ENCODE data around the gene ASXL3.

ASXL3 gene

DNA sequence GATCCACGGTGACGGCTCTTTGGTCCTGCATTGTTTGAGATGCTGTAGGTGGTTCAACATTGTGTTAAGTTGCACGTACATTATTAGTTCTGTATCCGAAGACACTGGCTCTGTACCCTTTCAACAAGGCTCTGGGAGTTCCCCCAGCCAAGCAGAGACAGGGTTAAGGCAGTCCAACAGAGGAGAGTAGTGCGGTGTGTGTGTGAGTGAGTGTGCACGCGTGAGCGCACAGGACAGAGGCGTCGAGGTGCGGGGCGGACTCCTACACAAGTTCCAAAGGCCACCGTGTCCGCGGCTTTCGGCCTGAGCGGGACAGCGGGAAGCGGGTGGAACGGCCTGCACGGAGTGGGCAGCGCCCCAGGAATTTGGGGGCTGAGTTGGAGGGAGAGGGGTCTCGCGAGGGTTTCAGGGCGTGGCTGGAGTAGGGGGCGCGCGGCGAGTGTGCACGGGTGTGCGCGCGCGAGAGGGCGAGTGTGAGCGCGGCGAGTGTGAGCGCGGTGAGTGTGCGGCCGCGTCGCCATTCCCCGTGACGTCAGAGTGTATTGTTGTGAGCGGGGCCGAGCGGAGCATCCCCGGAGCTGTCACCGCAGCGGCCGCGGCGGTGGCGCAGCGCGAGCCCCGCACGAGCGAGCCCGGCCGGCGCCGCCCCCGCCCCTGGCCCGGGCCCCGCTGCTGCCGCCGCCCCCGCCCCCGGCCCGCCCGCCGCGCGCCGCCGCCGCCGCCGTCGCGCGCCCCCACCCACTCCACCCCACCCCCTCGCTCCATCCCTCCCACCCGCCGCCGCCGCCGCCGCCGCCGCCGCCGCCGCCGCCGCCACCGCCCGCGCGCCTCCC is at the start of gene ASXL3:
ASXL3 (plus strand) TSS at position 535 of the 833 bp plus-strand sequence. CDS start 413 bp downstream, outside the sequence.
- Histone ChIP-seq H3K27me3 (ENCODE audit: control insufficient read depth in 1 of 2, insufficient read depth in 2 of 2, low read length in 2 of 2) (peaks cover 0 to 6% of the 10 kb centered on the region in 2 donors), H3K9ac (ENCODE audit: low read length in 2 of 2) (peak within 1 kb of the TSS; percentile 84 to 87), H3K4me1 (ENCODE audit: control insufficient read depth, insufficient read depth, low read length) (peaks cover 6% of the 10 kb centered on the region), H3K9me3 (ENCODE audit: control insufficient read depth in 2 of 2, low read length in 2 of 2) (no peaks in the 10 kb centered on the region), H3K36me3 (ENCODE audit: control insufficient read depth in 2 of 2, insufficient read depth in 2 of 2, low read length in 2 of 2) (no peaks in the 10 kb centered on the region), H3K27ac (ENCODE audit: low read length) (peak within 1 kb of the TSS; percentile 94), H3K4me3 (ENCODE audit: low read length in 2 of 2) (peak within 1 kb of the TSS; percentile 89 to 98)

DNA sequence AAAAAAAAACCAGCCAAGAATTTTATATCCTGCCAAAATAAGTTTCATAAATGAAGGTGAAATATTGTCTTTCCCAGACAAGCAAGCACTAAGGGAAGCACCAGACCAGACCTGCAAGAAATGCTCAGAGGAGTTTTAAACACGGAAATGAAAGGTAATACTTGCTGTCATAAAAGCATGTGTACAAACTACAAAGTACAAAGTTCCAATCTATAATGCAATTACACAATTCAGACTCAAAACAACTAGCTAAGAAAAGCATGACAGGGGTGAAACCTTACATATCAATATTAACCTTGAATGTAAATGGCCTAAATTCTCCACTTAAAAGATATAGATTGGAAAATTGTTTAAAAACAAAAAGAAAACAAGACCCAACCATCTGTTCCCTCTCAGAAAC is 45.0 kb upstream of the ASXL3 start:
- no peak overlapping the region for H3K27ac ChIP-seq (ENCODE audit: low read length)
- no peaks in the 10 kb centered on the region for H3K27me3 ChIP-seq (ENCODE audit: control insufficient read depth in 1 of 2, insufficient read depth in 2 of 2, low read length in 2 of 2)
- no peaks in the 10 kb centered on the region for H3K36me3 ChIP-seq (ENCODE audit: control insufficient read depth in 2 of 2, insufficient read depth in 2 of 2, low read length in 2 of 2)
- H3K4me3 ChIP-seq (ENCODE audit: low read length in 2 of 2), result no peak overlapping the region
- H3K4me1 ChIP-seq (ENCODE audit: control insufficient read depth, insufficient read depth, low read length), result no peaks in the 10 kb centered on the region
- no peak overlapping the region for H3K9ac ChIP-seq (ENCODE audit: low read length in 2 of 2)
- no peaks in the 10 kb centered on the region for H3K9me3 ChIP-seq (ENCODE audit: control insufficient read depth in 2 of 2, low read length in 2 of 2)

DNA sequence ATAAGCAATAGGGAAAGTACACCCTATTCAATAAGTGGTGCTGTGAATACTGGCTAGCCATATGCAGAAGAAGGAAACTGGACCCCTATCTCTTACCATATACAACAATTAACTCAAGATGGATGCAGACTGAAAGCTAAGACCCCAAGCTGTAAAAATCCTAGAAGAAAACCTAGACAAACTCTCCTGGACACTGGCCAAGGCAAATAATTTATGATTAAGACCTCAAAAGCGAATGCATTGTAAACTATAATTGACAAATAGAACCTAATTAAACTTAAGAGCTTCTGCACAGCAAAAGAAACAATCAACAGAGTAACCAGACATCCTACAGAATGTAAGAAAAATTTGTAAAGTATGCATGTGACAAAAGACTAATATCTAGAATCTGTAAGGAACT is 41.1 kb upstream of the ASXL3 start:
- Histone ChIP-seq H3K36me3 (ENCODE audit: control insufficient read depth in 2 of 2, insufficient read depth in 2 of 2, low read length in 2 of 2) (no peaks in the 10 kb centered on the region), H3K9me3 (ENCODE audit: control insufficient read depth in 2 of 2, low read length in 2 of 2) (no peaks in the 10 kb centered on the region), H3K9ac (ENCODE audit: low read length in 2 of 2) (no peak overlapping the region), H3K27me3 (ENCODE audit: control insufficient read depth in 1 of 2, insufficient read depth in 2 of 2, low read length in 2 of 2) (no peaks in the 10 kb centered on the region), H3K4me1 (ENCODE audit: control insufficient read depth, insufficient read depth, low read length) (no peaks in the 10 kb centered on the region), H3K4me3 (ENCODE audit: low read length in 2 of 2) (no peak overlapping the region), H3K27ac (ENCODE audit: low read length) (no peak overlapping the region)

DNA sequence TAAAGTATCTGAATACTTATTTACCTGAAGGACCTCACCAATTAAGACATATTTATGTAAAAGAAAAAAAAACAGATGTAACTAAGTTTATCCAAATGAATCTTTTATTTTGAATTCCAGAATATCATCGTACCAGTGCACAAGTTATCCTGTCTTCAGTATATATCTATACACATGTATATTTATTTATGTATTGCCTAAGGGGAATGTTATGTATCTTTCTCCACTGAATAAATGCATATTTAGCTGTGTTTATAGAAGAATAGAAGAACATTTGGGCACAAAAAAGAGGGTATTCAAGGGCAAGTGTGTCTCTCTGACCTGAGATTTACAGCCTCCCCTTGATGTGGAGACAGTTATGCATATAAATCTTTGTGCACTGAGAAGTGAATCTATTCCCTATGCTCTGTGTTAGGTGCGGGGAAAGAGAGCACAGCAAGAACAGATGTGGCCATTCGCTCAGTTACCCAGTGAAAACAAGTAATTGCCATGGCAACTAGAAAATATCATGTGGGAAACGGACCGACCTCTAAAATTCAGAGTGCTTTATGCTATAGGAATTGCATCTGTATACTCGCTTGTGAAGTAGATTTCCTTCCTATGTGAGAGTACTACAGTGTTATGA is 39.5 kb upstream of the ASXL3 start:
- no peaks in the 10 kb centered on the region for H3K36me3 ChIP-seq (ENCODE audit: control insufficient read depth in 2 of 2, insufficient read depth in 2 of 2, low read length in 2 of 2)
- H3K4me3 ChIP-seq (ENCODE audit: low read length in 2 of 2), result no peak overlapping the region
- no peaks in the 10 kb centered on the region for H3K9me3 ChIP-seq (ENCODE audit: control insufficient read depth in 2 of 2, low read length in 2 of 2)
- no peak overlapping the region for H3K9ac ChIP-seq (ENCODE audit: low read length in 2 of 2)
- H3K4me1 ChIP-seq (ENCODE audit: control insufficient read depth, insufficient read depth, low read length), result no peaks in the 10 kb centered on the region
- no peaks in the 10 kb centered on the region for H3K27me3 ChIP-seq (ENCODE audit: control insufficient read depth in 1 of 2, insufficient read depth in 2 of 2, low read length in 2 of 2)
- no peak overlapping the region for H3K27ac ChIP-seq (ENCODE audit: low read length)

DNA sequence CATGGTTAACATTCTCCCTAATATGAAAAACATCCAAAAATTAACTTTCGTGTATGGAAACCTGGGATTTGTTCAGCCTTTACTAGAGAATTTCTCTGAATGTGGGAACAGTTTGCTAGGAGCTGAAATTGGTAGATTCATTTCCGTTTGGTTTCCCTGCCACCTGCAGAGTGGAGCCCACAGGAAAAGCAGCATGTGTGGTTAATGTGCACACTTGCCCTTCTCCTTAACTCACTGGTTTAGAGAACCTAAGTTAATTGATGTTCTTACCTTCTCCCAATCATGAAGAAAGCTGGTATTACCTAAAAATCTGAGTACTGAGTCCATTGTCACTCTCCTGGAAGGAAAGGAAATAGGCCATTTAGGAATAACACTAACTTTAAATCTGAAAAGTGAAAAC is 37.6 kb upstream of the ASXL3 start:
- no peak overlapping the region for H3K27ac ChIP-seq (ENCODE audit: low read length)
- H3K4me1 ChIP-seq (ENCODE audit: control insufficient read depth, insufficient read depth, low read length), result no peaks in the 10 kb centered on the region
- H3K9me3 ChIP-seq (ENCODE audit: control insufficient read depth in 2 of 2, low read length in 2 of 2), result no peaks in the 10 kb centered on the region
- no peaks in the 10 kb centered on the region for H3K27me3 ChIP-seq (ENCODE audit: control insufficient read depth in 1 of 2, insufficient read depth in 2 of 2, low read length in 2 of 2)
- H3K36me3 ChIP-seq (ENCODE audit: control insufficient read depth in 2 of 2, insufficient read depth in 2 of 2, low read length in 2 of 2), result no peaks in the 10 kb centered on the region
- H3K4me3 ChIP-seq (ENCODE audit: low read length in 2 of 2), result no peak overlapping the region
- H3K9ac ChIP-seq (ENCODE audit: low read length in 2 of 2), result no peak overlapping the region

DNA sequence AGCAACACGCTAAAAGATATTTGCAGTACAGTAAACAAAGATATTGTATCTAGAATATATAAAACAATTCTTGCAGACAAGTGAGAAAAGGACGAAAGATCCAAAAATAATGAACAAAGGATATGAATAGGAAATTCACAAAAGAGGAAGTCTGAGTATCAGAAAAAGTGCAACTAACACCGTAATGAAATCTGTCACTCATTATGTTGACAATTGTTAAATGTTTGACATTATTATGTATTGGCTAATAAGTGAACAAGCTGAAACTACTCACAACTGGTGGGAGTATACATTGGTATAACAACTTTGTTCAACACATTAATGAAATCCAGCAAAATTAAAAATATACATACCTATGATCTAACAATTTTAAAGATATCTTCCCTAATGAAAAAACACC is 36.7 kb upstream of the ASXL3 start:
- H3K27me3 ChIP-seq (ENCODE audit: control insufficient read depth in 1 of 2, insufficient read depth in 2 of 2, low read length in 2 of 2), result no peaks in the 10 kb centered on the region
- H3K4me1 ChIP-seq (ENCODE audit: control insufficient read depth, insufficient read depth, low read length), result no peaks in the 10 kb centered on the region
- H3K36me3 ChIP-seq (ENCODE audit: control insufficient read depth in 2 of 2, insufficient read depth in 2 of 2, low read length in 2 of 2), result no peaks in the 10 kb centered on the region
- no peaks in the 10 kb centered on the region for H3K9me3 ChIP-seq (ENCODE audit: control insufficient read depth in 2 of 2, low read length in 2 of 2)
- no peak overlapping the region for H3K4me3 ChIP-seq (ENCODE audit: low read length in 2 of 2)
- no peak overlapping the region for H3K9ac ChIP-seq (ENCODE audit: low read length in 2 of 2)
- H3K27ac ChIP-seq (ENCODE audit: low read length), result no peak overlapping the region

DNA sequence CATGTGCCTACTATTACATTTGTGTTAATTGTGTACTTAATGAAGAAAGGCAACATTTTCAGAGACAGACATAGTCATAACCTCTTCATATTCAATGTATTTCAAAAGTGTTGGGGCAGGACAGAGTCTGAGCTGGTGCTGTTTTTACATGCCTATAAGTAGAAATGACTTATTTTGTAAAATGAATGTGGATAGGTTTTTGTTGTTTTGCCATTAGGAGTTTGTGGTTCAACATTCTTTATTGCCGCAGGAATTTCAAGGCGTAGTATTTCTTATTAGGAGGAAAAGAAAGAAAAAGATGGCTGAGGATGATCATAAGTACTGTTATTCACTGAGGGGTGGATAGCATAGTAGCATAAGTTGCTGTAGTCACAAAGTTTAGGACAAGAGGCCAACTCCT is 21.2 kb upstream of the ASXL3 start:
- H3K4me1 ChIP-seq (ENCODE audit: control insufficient read depth, insufficient read depth, low read length), result no peaks in the 10 kb centered on the region
- H3K27me3 ChIP-seq (ENCODE audit: control insufficient read depth in 1 of 2, insufficient read depth in 2 of 2, low read length in 2 of 2), result no peaks in the 10 kb centered on the region
- H3K27ac ChIP-seq (ENCODE audit: low read length), result no peak overlapping the region
- H3K36me3 ChIP-seq (ENCODE audit: control insufficient read depth in 2 of 2, insufficient read depth in 2 of 2, low read length in 2 of 2), result no peaks in the 10 kb centered on the region
- no peak overlapping the region for H3K4me3 ChIP-seq (ENCODE audit: low read length in 2 of 2)
- H3K9ac ChIP-seq (ENCODE audit: low read length in 2 of 2), result no peak overlapping the region
- H3K9me3 ChIP-seq (ENCODE audit: control insufficient read depth in 2 of 2, low read length in 2 of 2), result no peaks in the 10 kb centered on the region

DNA sequence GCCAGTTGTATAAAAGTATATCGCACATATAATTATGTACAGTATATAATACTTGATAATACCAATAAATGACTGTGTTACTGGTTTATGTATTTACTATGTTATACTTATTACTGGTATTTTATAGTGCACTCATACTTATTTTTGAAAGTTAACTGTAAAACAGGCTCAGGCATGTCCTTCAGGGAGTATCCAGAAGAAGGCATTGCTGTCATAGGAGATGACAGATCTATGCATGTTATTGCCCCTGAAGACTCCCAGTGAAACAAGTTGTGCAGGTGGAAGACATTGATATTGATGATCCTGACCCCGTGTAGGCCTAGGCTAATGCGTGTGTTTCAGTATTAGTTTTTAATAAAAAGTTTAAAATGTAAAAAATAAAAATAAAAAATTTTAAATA is 20.3 kb upstream of the ASXL3 start:
- Histone ChIP-seq H3K4me3 (ENCODE audit: low read length in 2 of 2) (no peak overlapping the region), H3K4me1 (ENCODE audit: control insufficient read depth, insufficient read depth, low read length) (no peaks in the 10 kb centered on the region), H3K9ac (ENCODE audit: low read length in 2 of 2) (no peak overlapping the region), H3K27ac (ENCODE audit: low read length) (no peak overlapping the region), H3K27me3 (ENCODE audit: control insufficient read depth in 1 of 2, insufficient read depth in 2 of 2, low read length in 2 of 2) (no peaks in the 10 kb centered on the region), H3K36me3 (ENCODE audit: control insufficient read depth in 2 of 2, insufficient read depth in 2 of 2, low read length in 2 of 2) (no peaks in the 10 kb centered on the region), H3K9me3 (ENCODE audit: control insufficient read depth in 2 of 2, low read length in 2 of 2) (no peaks in the 10 kb centered on the region)

DNA sequence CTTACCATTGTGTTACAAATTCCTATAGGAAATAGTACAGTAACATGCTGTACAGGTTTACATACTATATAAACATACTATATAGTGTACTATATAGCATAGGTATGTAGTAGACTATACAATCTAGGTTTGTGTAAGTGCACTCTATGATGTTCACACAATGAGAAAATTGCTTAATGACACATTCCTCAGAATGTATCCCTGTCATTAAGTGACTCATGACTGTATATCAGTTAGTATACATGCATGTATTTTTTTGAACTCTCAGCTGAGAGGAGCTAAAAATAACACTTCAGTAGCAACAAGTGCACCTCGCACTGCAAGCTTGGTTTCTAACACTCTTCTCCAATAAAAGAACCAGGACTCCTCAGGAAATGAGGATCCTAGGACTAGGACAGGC is 19.5 kb upstream of the ASXL3 start:
- no peaks in the 10 kb centered on the region for H3K27me3 ChIP-seq (ENCODE audit: control insufficient read depth in 1 of 2, insufficient read depth in 2 of 2, low read length in 2 of 2)
- H3K4me1 ChIP-seq (ENCODE audit: control insufficient read depth, insufficient read depth, low read length), result no peaks in the 10 kb centered on the region
- no peak overlapping the region for H3K4me3 ChIP-seq (ENCODE audit: low read length in 2 of 2)
- H3K27ac ChIP-seq (ENCODE audit: low read length), result no peak overlapping the region
- no peak overlapping the region for H3K9ac ChIP-seq (ENCODE audit: low read length in 2 of 2)
- no peaks in the 10 kb centered on the region for H3K9me3 ChIP-seq (ENCODE audit: control insufficient read depth in 2 of 2, low read length in 2 of 2)
- no peaks in the 10 kb centered on the region for H3K36me3 ChIP-seq (ENCODE audit: control insufficient read depth in 2 of 2, insufficient read depth in 2 of 2, low read length in 2 of 2)

DNA sequence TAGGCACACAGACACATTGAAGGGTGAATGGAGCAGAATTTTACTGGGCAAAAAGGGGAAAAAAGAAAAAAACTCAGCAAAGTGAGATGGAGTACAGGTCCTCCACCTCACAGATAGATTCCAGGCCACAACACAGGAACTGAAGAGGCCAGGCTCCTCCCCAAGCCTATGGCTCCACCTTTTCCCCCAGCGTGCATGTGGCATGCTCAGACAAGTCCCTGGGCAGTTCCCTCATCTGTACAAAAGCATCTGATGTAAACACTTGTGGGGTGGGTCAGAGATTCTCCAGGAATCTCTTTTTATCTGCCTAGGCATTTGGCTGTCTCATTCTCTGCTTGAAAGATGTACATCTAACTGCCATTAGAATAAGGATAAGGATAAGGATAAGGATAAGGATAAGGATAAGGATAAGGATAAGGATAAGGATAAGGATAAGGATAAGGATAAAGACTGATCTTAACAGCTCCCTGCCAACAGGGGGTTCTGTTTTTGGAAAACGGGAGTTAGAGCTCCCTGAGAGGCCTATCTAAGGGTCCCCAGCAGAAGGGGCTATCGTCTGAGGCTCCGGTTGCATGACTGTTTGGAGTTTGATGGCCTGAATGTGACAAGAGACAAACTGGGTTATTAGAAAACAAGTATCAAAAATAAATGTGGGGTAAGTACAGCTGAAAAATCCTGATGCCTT is 17.2 kb upstream of the ASXL3 start:
- H3K36me3 ChIP-seq (ENCODE audit: control insufficient read depth in 2 of 2, insufficient read depth in 2 of 2, low read length in 2 of 2), result no peaks in the 10 kb centered on the region
- H3K4me3 ChIP-seq (ENCODE audit: low read length in 2 of 2), result no peak overlapping the region
- no peak overlapping the region for H3K9ac ChIP-seq (ENCODE audit: low read length in 2 of 2)
- no peak overlapping the region for H3K27ac ChIP-seq (ENCODE audit: low read length)
- H3K27me3 ChIP-seq (ENCODE audit: control insufficient read depth in 1 of 2, insufficient read depth in 2 of 2, low read length in 2 of 2), result no peaks in the 10 kb centered on the region
- H3K9me3 ChIP-seq (ENCODE audit: control insufficient read depth in 2 of 2, low read length in 2 of 2), result no peaks in the 10 kb centered on the region
- no peaks in the 10 kb centered on the region for H3K4me1 ChIP-seq (ENCODE audit: control insufficient read depth, insufficient read depth, low read length)

DNA sequence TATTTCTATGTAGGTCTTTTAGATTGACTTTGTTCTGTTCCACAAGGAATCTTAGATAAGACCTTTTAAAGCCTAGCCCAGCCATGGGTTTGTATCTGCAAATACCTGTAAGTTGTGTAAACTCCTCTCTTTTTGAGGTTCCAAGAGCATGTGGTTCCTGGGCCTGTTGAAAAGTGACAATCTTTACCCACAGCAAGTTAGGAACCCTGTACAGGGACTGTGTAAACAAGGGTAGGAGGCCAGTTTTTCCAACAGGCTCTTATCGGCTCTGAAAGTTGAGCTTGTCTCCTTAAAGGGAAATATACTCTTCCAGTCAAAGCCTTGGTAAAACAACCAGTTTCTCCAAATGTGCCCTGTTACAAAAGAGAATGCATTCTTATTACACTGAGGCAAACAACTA is 15.3 kb upstream of the ASXL3 start:
- Histone ChIP-seq H3K27me3 (ENCODE audit: control insufficient read depth in 1 of 2, insufficient read depth in 2 of 2, low read length in 2 of 2) (no peaks in the 10 kb centered on the region), H3K9me3 (ENCODE audit: control insufficient read depth in 2 of 2, low read length in 2 of 2) (no peaks in the 10 kb centered on the region), H3K27ac (ENCODE audit: low read length) (no peak overlapping the region), H3K36me3 (ENCODE audit: control insufficient read depth in 2 of 2, insufficient read depth in 2 of 2, low read length in 2 of 2) (no peaks in the 10 kb centered on the region), H3K4me3 (ENCODE audit: low read length in 2 of 2) (no peak overlapping the region), H3K9ac (ENCODE audit: low read length in 2 of 2) (no peak overlapping the region), H3K4me1 (ENCODE audit: control insufficient read depth, insufficient read depth, low read length) (no peaks in the 10 kb centered on the region)
